ENCODE results near the gene NEMP2. TPM values are rescaled to one million over a fixed set of nuclear protein-coding genes. Genes with fewer than 3 reads are reported as not detected.

The NEMP2 gene
- total and polyA plus RNA-seq, 2 of the 4 experiments (the other 2 are of a cell fraction), result 1.1 to 1.3 TPM

DNA sequence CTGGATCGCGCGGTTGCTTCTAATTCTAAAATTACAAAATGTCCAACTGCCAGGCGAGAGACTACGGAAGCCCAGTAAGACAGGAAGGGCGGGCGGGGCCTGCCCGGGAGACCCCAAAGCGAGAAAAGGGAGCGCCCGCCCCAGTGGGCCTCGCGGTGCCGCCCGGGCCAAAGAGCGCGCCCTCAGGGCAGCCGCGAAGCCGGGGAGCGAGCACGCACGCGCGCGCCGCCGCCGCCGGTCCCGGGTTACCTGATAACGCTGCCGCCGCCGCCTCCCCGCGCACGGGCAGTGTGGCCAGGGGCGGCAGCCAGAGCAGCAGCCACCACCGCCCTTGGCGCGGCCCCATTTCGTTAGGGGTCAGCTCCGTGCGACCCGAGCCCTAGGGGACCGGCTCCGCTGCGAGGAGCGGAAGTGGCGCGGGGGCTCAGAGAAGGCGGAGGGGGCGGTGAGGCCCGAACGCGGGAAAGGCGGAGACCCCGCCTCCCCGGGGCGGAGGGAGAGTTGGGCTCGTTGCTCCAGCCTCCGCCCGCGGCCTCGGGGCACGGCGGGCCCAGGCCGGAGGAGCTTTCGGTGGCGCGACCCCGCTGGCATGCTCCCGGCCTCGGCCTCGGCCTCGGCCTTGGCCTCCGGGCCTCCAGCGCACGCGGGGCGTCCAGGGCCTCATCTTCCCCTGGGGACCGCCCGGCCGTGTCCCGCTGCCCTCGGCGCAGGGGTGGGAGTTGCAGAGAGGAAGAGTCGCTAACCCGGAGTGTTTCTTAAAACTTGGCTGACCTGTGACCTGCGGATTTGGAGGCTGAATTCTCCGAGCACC lies at the start of gene NEMP2 (continued):
- no peak for TF ChIP-seq CTCF (conservative IDR thresholded peaks at IDR 0.05; ENCODE audit: low read depth, low read length)
